ENCODE measurements around the gene TP53AIP1.

TP53AIP1 gene

GRCh38 chr11:128904303-128904655 is 38.4 kb downstream of the TP53AIP1 start:
- DNase-seq = no peak

- DNase-seq = no peak
Observed at GRCh38 chr11:128903248-128904061, 39.2 kb downstream of the TP53AIP1 start.

- no peak for DNase-seq
Observed at GRCh38 chr11:128902515-128903066, 40.1 kb downstream of the TP53AIP1 start.

GRCh38 chr11:128901653-128902514 is 40.8 kb downstream of the TP53AIP1 start:
- DNase-seq = no peak

GRCh38 chr11:128900468-128900867 is 42.2 kb downstream of the TP53AIP1 start:
- no peak for DNase-seq

GRCh38 chr11:128898580-128899344 is 43.9 kb downstream of the TP53AIP1 start:
- DNase-seq = no peak

GRCh38 chr11:128897826-128898225 is 44.8 kb downstream of the TP53AIP1 start:
- DNase-seq = no peak

GRCh38 chr11:128896356-128896755 is 46.3 kb downstream of the TP53AIP1 start:
- DNase-seq = no peak

GRCh38 chr11:128895526-128895925 is 47.1 kb downstream of the TP53AIP1 start:
- DNase-seq = no peak

- DNase-seq = no peak
Observed at GRCh38 chr11:128894685-128895084, 48.0 kb downstream of the TP53AIP1 start.

GRCh38 chr11:128894286-128894681 is 48.4 kb downstream of the TP53AIP1 start:
- DNase-seq = no peak

- DNase-seq = no peak
Observed at GRCh38 chr11:128893578-128894285, 48.9 kb downstream of the TP53AIP1 start.

GRCh38 chr11:128892866-128893565 is 49.7 kb downstream of the TP53AIP1 start:
- DNase-seq = no peak

GRCh38 chr11:128891913-128892398 is 50.7 kb downstream of the TP53AIP1 start:
- no peak for DNase-seq

- no peak for DNase-seq
Observed at GRCh38 chr11:128890543-128891368, 51.9 kb downstream of the TP53AIP1 start, which contains the start of gene KCNJ5. KCNJ5 (plus strand) TSS chr11:128891356; CDS start chr11:128911274, 19,918 bp downstream.

GRCh38 chr11:128890216-128890542 is 52.5 kb downstream of the TP53AIP1 start:
- no peak for DNase-seq

- no peak for DNase-seq
Observed at GRCh38 chr11:128889657-128890213, 52.9 kb downstream of the TP53AIP1 start.

- DNase-seq = peak; percentile 27
Observed at GRCh38 chr11:128888034-128888985, 54.4 kb downstream of the TP53AIP1 start.

Data from NCI-H1436 (cell line).